Neuronal stem cell (in vitro differentiated cells): ENCODE results near the gene ZBTB12.
"Not testable (repeated sequence)": the region's sequence is repeated elsewhere in the genome, so short reads cannot be mapped to it uniquely, and the experiment has no call there.

ENCODE experiments used
- DNase-seq: peaks from one replicate; pipeline ENCODE4 v3.0.0-alpha.2; 2013; ENCODE audit warnings: low spot score
- H2AFZ ChIP-seq: one replicate; pipeline ENCODE4 v1.6.1; 2013; ENCODE audit warnings: mild to moderate bottlenecking, low read length, inconsistent platforms
- H2AK5ac ChIP-seq: 2 replicates; pipeline ENCODE4 v1.6.1; 2013; ENCODE audit warnings: low read depth, mild to moderate bottlenecking, inconsistent platforms, low read length, moderate library complexity, mixed read lengths
- H2BK120ac ChIP-seq: 2 replicates; pipeline ENCODE4 v1.6.1; 2013; ENCODE audit warnings: low read depth, mild to moderate bottlenecking, inconsistent platforms, low read length, moderate library complexity, mixed read lengths
- H2BK12ac ChIP-seq: one replicate; pipeline ENCODE4 v1.6.1; 2013; ENCODE audit warnings: low read length, inconsistent platforms
- H2BK15ac ChIP-seq: 2 replicates; pipeline ENCODE4 v1.6.1; 2013; ENCODE audit warnings: mild to moderate bottlenecking, low read length, inconsistent platforms, mixed read lengths
- H2BK5ac ChIP-seq: one replicate; pipeline ENCODE4 v1.6.1; 2013; ENCODE audit warnings: inconsistent platforms, mild to moderate bottlenecking, low read length, moderate library complexity
- H3K14ac ChIP-seq: one replicate; pipeline ENCODE4 v1.6.1; 2013; ENCODE audit warnings: low read length, inconsistent platforms
- H3K18ac ChIP-seq: 2 replicates; pipeline ENCODE4 v1.6.1; 2013; ENCODE audit warnings: low read length, inconsistent platforms
- H3K23ac ChIP-seq: 2 replicates; pipeline ENCODE4 v1.6.1; 2013; ENCODE audit warnings: low read depth, mild to moderate bottlenecking, mixed read lengths, low read length, inconsistent platforms; ENCODE audit not compliant: poor library complexity
- H3K27ac ChIP-seq: replicated peaks from 3 replicates; pipeline ENCODE4 v1.5.1; 2013; ENCODE audit warnings: low read length, inconsistent platforms
- H3K27me3 ChIP-seq, 3 experiments: 2 replicates each; pipeline ENCODE4 v1.6.1; 2013; ENCODE audit warnings: low read length in 3 of 3, mild to moderate bottlenecking in 2 of 3, inconsistent platforms in 1 of 3, low read depth in 1 of 3, mixed read lengths in 1 of 3, moderate library complexity in 1 of 3; ENCODE audit not compliant: control insufficient read depth in 3 of 3, insufficient read depth in 3 of 3
- H3K36me3 ChIP-seq, 2 donors: replicated peaks in 1 of 2; 2 replicates each; pipeline ENCODE4 v1.6.1; 2013; ENCODE audit warnings: low read length in 2 of 2; ENCODE audit not compliant: control insufficient read depth in 2 of 2, insufficient read depth in 2 of 2
- H3K4ac ChIP-seq: 2 replicates; pipeline ENCODE4 v1.6.1; 2013; ENCODE audit warnings: inconsistent platforms, mild to moderate bottlenecking, low read length, moderate library complexity
- H3K4me1 ChIP-seq, 2 donors: 1 replicate in 1 of 2; 2 replicates in 1 of 2; pipeline ENCODE4 v1.6.1; 2013; ENCODE audit warnings: low read length in 2 of 2, low read depth in 1 of 2; ENCODE audit not compliant: control insufficient read depth in 2 of 2, insufficient read depth in 1 of 2
- H3K4me2 ChIP-seq: one replicate; pipeline ENCODE4 v1.6.1; 2013; ENCODE audit warnings: mild to moderate bottlenecking, low read length, inconsistent platforms; ENCODE audit not compliant: insufficient read depth, poor library complexity, severe bottlenecking
- H3K4me3 ChIP-seq, 2 donors: 2 replicates each; pipeline ENCODE4 v1.5.1; 2013; ENCODE audit warnings: low read length in 2 of 2, mild to moderate bottlenecking in 2 of 2, inconsistent platforms in 1 of 2, moderate library complexity in 1 of 2
- H3K79me1 ChIP-seq: one replicate; pipeline ENCODE4 v1.6.1; 2013; ENCODE audit warnings: low read depth, mild to moderate bottlenecking, inconsistent platforms, low read length, moderate library complexity
- H3K9ac ChIP-seq: one replicate; pipeline ENCODE4 v1.6.1; 2013; ENCODE audit warnings: mild to moderate bottlenecking, low read depth, low read length, inconsistent platforms; ENCODE audit not compliant: poor library complexity
- H3K9me3 ChIP-seq, 2 donors: replicated peaks in 1 of 2; 2 replicates each; pipeline versions ENCODE3 to v1.6.1; 2013; ENCODE audit warnings: low read length in 2 of 2, mild to moderate bottlenecking in 2 of 2, inconsistent platforms in 1 of 2, low read depth in 1 of 2, mixed read lengths in 1 of 2, moderate library complexity in 1 of 2; ENCODE audit not compliant: control insufficient read depth in 2 of 2, insufficient read depth in 1 of 2
- H4K8ac ChIP-seq: one replicate; pipeline ENCODE4 v1.6.1; 2013; ENCODE audit warnings: low read depth, mild to moderate bottlenecking, inconsistent platforms, low read length, moderate library complexity
- H4K91ac ChIP-seq: one replicate; pipeline ENCODE4 v1.6.1; 2013; ENCODE audit warnings: low read length, low read depth, mild to moderate bottlenecking, inconsistent platforms; ENCODE audit not compliant: poor library complexity
- WGBS, 2 donors: extraction: QIAGEN DNeasy Blood & Tissue Kit; methylation state at CpG; one replicate each; pipeline ENCODE4 v1.1.7; 2013; ENCODE audit warnings: missing lambda C conversion rate in 2 of 2, mixed read lengths in 1 of 2; ENCODE audit not compliant: insufficient read length in 2 of 2, insufficient replicate concordance in 1 of 2; ENCODE audit errors: extremely low coverage in 2 of 2; 5-methylcytosine and 5-hydroxymethylcytosine counted together

ZBTB12 gene

DNA sequence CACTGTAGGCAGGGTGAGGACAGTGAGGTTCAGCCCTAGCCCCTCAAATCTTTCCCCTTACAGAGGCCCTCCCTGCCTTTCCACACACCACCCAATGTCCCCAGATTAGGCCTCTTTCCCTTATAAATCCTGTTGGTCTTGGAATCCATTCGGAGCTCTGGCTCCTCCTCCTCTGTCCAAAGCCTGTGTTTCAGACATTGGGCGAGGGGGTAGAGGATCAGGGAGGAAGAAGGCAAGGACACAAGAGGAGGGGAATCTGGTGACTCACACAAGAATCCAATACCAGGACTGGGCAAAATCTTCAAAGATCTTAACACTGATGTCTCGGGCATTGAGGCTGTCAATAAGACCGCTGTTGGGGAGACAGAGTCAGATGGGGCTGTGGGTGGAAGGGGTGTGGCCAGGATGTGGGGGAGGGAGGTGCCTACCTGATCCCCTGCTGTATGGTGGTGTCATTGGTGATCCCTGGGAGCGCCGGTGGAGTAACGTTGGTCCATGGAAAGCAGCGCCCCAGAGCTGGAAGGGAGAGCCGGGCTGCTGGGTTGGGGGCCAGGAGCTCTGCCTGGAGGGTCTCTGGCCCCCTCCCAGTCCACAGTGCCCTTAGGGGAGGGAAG, 30.7 kb downstream of the ZBTB12 start:
- H3K18ac ChIP-seq: peak overlapping the region; percentile 89
- peak overlapping the region; percentile 44 for H2AFZ ChIP-seq
- H3K4me2 ChIP-seq: no peak overlapping the region
- H3K27me3 ChIP-seq: no peaks in the 10 kb centered on the region
- no peak for DNase-seq
- no peaks in the 10 kb centered on the region for H3K36me3 ChIP-seq
- H3K9ac ChIP-seq: peak overlapping the region; percentile 66
- H2BK12ac ChIP-seq: peak overlapping the region; percentile 81
- no peaks in the 10 kb centered on the region for H3K79me1 ChIP-seq
- H2AK5ac ChIP-seq: peak overlapping the region; percentile 80
- H3K14ac ChIP-seq: peak overlapping the region; percentile 0
- no peaks in the 10 kb centered on the region for H3K9me3 ChIP-seq
- no peak overlapping the region for H3K4me3 ChIP-seq
- peak overlapping the region; percentile 32 for H3K27ac ChIP-seq
- no peak overlapping the region for H3K4ac ChIP-seq
- H4K91ac ChIP-seq: peak overlapping the region; percentile 83
- peaks cover 6 to 17% of the 10 kb centered on the region in 2 donors for H3K4me1 ChIP-seq
- no CpG with 5 or more reads among the region's 9 CpGs for WGBS, 2 donors
- peak overlapping the region; percentile 88 for H2BK15ac ChIP-seq
- peak overlapping the region; percentile 9 for H2BK120ac ChIP-seq
- H2BK5ac ChIP-seq: peak overlapping the region; percentile 55
- H3K23ac ChIP-seq: peak overlapping the region; percentile 3
- H4K8ac ChIP-seq: no peak overlapping the region

DNA sequence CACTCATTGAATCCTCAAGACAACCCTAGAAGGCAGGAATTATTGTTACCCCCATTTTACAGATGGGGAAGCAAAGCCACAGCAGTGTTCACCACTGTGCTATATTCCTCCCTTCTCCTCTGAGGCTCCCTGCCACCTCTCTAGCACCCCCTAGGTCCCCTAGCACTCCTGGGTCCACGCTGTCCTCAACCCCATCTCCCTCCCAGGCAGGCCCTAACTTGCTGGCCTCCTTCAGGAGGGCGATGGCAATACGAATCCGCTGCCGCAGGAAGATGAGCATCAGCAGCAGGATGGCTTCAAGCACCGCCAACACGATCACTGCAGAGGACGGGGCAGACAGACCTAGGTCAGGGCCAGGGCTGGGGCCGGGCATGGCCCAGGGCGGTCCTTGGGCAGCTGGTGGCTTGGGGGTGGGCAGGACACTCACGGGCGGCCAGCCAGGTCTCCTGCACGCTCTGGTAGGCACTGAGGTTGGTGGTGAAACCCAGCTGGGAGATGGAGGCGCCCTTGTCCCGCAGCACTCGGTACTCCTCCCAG, 31.4 kb downstream of the ZBTB12 start:
- no peak for DNase-seq

DNA sequence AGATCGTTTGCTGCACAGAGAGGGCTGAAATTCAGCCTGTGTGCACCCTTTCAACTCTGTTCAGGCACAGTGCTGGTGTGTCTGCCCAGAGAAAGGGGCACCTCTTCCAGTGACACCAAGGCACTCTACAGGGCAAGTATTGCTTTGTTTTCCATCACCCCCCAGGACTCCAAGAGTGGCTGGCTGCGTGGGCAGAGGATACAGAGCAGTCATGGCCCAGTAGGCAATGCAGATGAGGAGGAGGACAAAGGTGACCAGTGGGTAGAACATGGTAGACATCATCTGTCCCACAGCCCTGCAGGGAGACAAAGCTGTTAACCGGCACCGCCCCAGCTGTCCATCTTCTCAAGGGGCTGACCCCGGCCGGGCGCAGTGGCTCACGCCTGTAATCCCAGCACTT, 32.5 kb downstream of the ZBTB12 start:
- no peak overlapping the region for H3K4me2 ChIP-seq
- H4K8ac ChIP-seq: no peak overlapping the region
- peak overlapping the region; percentile 46 for H2BK15ac ChIP-seq
- peak overlapping the region; percentile 30 for H3K9ac ChIP-seq
- no peak overlapping the region for H3K4me3 ChIP-seq
- no peaks in the 10 kb centered on the region for H3K9me3 ChIP-seq
- no peak overlapping the region for H3K23ac ChIP-seq
- H3K18ac ChIP-seq: peak overlapping the region; percentile 62
- peak overlapping the region; percentile 10 for H2BK5ac ChIP-seq
- H3K27me3 ChIP-seq: no peaks in the 10 kb centered on the region
- no peaks in the 10 kb centered on the region for H3K36me3 ChIP-seq
- H4K91ac ChIP-seq: no peak overlapping the region
- WGBS, 2 donors: no CpG with 5 or more reads among the region's 8 CpGs
- no peak for DNase-seq
- peak overlapping the region; percentile 14 for H2AK5ac ChIP-seq
- no peak overlapping the region for H2BK120ac ChIP-seq
- H3K4me1 ChIP-seq: peaks cover 19 to 23% of the 10 kb centered on the region in 2 donors
- no peaks in the 10 kb centered on the region for H3K79me1 ChIP-seq
- peak overlapping the region; percentile 58 for H2AFZ ChIP-seq
- H3K14ac ChIP-seq: peak overlapping the region; percentile 14
- H2BK12ac ChIP-seq: peak overlapping the region; percentile 63
- H3K4ac ChIP-seq: no peak overlapping the region
- H3K27ac ChIP-seq: no peak overlapping the region

More for the DNA sequence above, 31.4 kb downstream of the ZBTB12 start:
- H3K79me1 ChIP-seq: no peaks in the 10 kb centered on the region
- H2BK5ac ChIP-seq: no peak overlapping the region
- H2BK120ac ChIP-seq: peak overlapping the region; percentile 9
- H3K4me2 ChIP-seq: no peak overlapping the region
- H3K4ac ChIP-seq: peak overlapping the region; percentile 8
- no peak overlapping the region for H3K27ac ChIP-seq
- H2AFZ ChIP-seq: peak overlapping the region; percentile 44
- H2AK5ac ChIP-seq: peak overlapping the region; percentile 77
- no CpG with 5 or more reads among the region's 16 CpGs for WGBS, 2 donors
- peaks cover 9 to 17% of the 10 kb centered on the region in 2 donors for H3K4me1 ChIP-seq
- no peaks in the 10 kb centered on the region for H3K27me3 ChIP-seq
- H2BK12ac ChIP-seq: peak overlapping the region; percentile 67
- peak overlapping the region; percentile 0 for H3K14ac ChIP-seq
- peak overlapping the region; percentile 88 for H2BK15ac ChIP-seq
- H3K23ac ChIP-seq: no peak overlapping the region
- peak overlapping the region; percentile 66 for H3K9ac ChIP-seq
- H3K4me3 ChIP-seq: no peak overlapping the region
- peak overlapping the region; percentile 93 for H4K91ac ChIP-seq
- H3K9me3 ChIP-seq: no peaks in the 10 kb centered on the region
- no peaks in the 10 kb centered on the region for H3K36me3 ChIP-seq
- peak overlapping the region; percentile 89 for H3K18ac ChIP-seq
- no peak overlapping the region for H4K8ac ChIP-seq

DNA sequence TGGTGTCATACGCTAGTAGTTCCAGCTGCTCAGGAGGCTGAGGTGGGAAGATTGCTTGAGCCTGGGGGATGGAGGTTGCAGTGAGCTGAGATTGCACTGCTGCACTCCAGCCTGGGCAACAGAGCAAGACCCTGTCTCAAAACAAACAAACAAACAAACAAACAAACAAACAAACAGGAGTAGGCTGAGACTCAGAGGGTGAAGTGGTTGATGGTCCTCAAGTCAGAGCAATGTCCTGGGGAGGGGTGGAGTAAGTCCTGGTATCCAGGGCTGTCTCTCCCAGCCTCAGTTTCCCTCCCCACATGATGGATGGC, 33.3 kb downstream of the ZBTB12 start:
- H3K18ac ChIP-seq, H3K14ac ChIP-seq, H3K36me3 ChIP-seq, H3K4me2 ChIP-seq, H2BK5ac ChIP-seq, H4K91ac ChIP-seq, H3K9ac ChIP-seq, DNase-seq, H2BK15ac ChIP-seq, H3K79me1 ChIP-seq, H3K27me3 ChIP-seq, H3K4ac ChIP-seq, H2BK12ac ChIP-seq, H4K8ac ChIP-seq, H2BK120ac ChIP-seq, H2AK5ac ChIP-seq, H2AFZ ChIP-seq, H3K4me3 ChIP-seq, H3K9me3 ChIP-seq, H3K27ac ChIP-seq, H3K23ac ChIP-seq: not testable (repeated sequence)
- peaks cover 20 to 25% of the 10 kb centered on the region in 2 donors for H3K4me1 ChIP-seq
- no CpG with 5 or more reads among the region's 1 CpG for WGBS, 2 donors
